Measurements from ENCODE around the gene DNAI4. TPM values are rescaled to one million over a fixed set of nuclear protein-coding genes. Genes with fewer than 3 reads are reported as not detected.
A peak's percentile ranks its signal among the peaks of the same experiment; 100 is the strongest.

Gene DNAI4
- total and polyA plus RNA-seq, 2 of the 8 experiments (the other 6 are each of a cell fraction or from before 2014, with no cell fraction given), result 0.32 to 2.1 TPM

DNA sequence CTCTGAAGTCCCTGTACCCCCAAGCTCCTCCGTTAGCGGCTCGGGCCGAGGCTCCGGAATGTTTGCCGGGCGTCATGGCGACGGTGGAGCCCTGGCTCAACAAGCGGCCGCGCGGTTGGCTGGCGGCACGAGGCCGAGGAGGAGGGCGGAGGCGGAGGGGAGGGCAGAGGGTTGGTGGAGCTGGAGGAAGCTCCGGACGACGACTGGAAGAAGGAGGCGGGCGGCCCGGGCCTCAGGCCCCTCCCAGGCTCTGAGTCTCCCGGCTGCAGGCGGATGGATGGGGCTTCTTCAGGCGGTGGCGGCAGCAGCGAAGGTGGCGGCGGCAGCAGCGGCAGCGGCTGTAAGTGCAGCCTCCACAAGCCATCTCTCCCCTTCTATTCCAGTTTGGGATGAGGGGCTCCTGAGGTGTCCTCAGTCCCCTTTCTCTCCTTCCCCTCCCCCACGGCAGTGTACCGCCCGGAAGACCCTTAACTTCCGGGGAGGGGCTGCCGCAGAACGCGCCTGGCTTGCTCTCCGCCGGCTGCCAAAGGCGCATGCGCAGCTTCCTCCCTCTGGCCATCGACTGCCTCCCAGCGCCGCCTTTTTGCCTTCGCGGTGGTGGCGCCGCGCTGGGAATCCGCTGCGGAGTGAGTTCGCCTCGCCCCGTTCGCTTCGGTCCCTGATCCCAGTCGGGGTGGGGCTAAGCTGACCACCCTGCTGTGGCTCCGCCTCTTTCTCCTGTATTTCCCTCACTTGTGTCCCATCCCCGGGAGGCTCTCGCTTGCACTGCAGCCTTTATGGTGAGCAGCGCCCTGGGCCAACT is at the start of gene DNAI4, which contains the start of gene MIER1 (continued):
- TF ChIP-seq SIRT6 (IDR thresholded peaks at IDR 0.05; ENCODE audit: low read length), result no peak
- TF ChIP-seq SUZ12 (IDR thresholded peaks at IDR 0.05; ENCODE audit: low read length), result no peak
- TF ChIP-seq CHD1 (IDR thresholded peaks at IDR 0.05; ENCODE audit: low read depth, low read length), result no peak
- TF ChIP-seq SIX5 (IDR thresholded peaks at IDR 0.05; ENCODE audit: low read depth, low read length), result no peak
- no peak for TF ChIP-seq SP2 (IDR thresholded peaks at IDR 0.05; ENCODE audit: low read length)
- TF ChIP-seq RXRA (IDR thresholded peaks at IDR 0.05; ENCODE audit: insufficient read depth, low read depth, low read length), result no peak
- no peak for TF ChIP-seq KDM1A (IDR thresholded peaks at IDR 0.05; ENCODE audit: borderline replicate concordance, low read length)
- TF ChIP-seq, protein P1, sequence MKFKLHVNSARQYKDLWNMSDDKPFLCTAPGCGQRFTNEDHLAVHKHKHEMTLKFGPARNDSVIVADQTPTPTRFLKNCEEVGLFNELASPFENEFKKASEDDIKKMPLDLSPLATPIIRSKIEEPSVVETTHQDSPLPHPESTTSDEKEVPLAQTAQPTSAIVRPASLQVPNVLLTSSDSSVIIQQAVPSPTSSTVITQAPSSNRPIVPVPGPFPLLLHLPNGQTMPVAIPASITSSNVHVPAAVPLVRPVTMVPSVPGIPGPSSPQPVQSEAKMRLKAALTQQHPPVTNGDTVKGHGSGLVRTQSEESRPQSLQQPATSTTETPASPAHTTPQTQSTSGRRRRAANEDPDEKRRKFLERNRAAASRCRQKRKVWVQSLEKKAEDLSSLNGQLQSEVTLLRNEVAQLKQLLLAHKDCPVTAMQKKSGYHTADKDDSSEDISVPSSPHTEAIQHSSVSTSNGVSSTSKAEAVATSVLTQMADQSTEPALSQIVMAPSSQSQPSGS (IDR thresholded peaks at IDR 0.05; ENCODE audit: low read length), result no peak
- no peak for TF ChIP-seq HDAC6 (IDR thresholded peaks at IDR 0.05; ENCODE audit: low read depth, low read length)
- TF ChIP-seq POU5F1 (IDR thresholded peaks at IDR 0.05; ENCODE audit: low read depth, low read length), result no peak
- peak in 1 of 2 experiments; percentile 31; a peak in 1 of 3 replicates for TF ChIP-seq EP300 (IDR thresholded peaks at IDR 0.05; ENCODE audit: borderline replicate concordance in 1 of 2, low read depth in 2 of 2, low read length in 2 of 2)
- TF ChIP-seq MAFK (IDR thresholded peaks at IDR 0.05; ENCODE audit: low read depth, low read length), result no peak
- no peak for TF ChIP-seq SAP30 (IDR thresholded peaks at IDR 0.05; ENCODE audit: insufficient read depth, insufficient replicate concordance, low read length)
- no peak for TF ChIP-seq JUND (IDR thresholded peaks at IDR 0.05; ENCODE audit: low read length)
- TF ChIP-seq GTF2F1 (IDR thresholded peaks at IDR 0.05; ENCODE audit: borderline replicate concordance, low read depth, low read length), result no peak
- no peak for TF ChIP-seq TCF12 (IDR thresholded peaks at IDR 0.05; ENCODE audit: low read depth, low read length)
- no peak for TF ChIP-seq NANOG (IDR thresholded peaks at IDR 0.05; ENCODE audit: insufficient read depth, low read depth, low read length, poor library complexity, severe bottlenecking)
- TF ChIP-seq, protein P2, sequence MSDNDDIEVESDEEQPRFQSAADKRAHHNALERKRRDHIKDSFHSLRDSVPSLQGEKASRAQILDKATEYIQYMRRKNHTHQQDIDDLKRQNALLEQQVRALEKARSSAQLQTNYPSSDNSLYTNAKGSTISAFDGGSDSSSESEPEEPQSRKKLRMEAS (IDR thresholded peaks at IDR 0.05), result peak; percentile 92
- no peak; a peak in 1 of 4 replicates for TF ChIP-seq RAD21 (IDR thresholded peaks at IDR 0.05 in 1 of 2, conservative IDR thresholded peaks at IDR 0.05 in 1 of 2; ENCODE audit: low read depth in 2 of 2, low read length in 2 of 2)
- TF ChIP-seq POLR2A (IDR thresholded peaks at IDR 0.05; ENCODE audit: control extremely low read depth in 1 of 2, low read depth in 2 of 2, low read length in 2 of 2), result peak; percentile 79 to 97
- peak; percentile 67 for TF ChIP-seq RBBP5 (IDR thresholded peaks at IDR 0.05; ENCODE audit: borderline replicate concordance, low read depth, low read length)
- peak; percentile 58; the same call in 1 of the 2 replicates for TF ChIP-seq YY1 (IDR thresholded peaks at IDR 0.05; ENCODE audit: low read depth, low read length)
- TF ChIP-seq CEBPB (IDR thresholded peaks at IDR 0.05; ENCODE audit: low read depth, low read length), result no peak

Data from H1 (cell line).